ENCODE data around the gene KRT80.
A peak's percentile ranks its signal among the peaks of the same experiment; 100 is the strongest.

DNA sequence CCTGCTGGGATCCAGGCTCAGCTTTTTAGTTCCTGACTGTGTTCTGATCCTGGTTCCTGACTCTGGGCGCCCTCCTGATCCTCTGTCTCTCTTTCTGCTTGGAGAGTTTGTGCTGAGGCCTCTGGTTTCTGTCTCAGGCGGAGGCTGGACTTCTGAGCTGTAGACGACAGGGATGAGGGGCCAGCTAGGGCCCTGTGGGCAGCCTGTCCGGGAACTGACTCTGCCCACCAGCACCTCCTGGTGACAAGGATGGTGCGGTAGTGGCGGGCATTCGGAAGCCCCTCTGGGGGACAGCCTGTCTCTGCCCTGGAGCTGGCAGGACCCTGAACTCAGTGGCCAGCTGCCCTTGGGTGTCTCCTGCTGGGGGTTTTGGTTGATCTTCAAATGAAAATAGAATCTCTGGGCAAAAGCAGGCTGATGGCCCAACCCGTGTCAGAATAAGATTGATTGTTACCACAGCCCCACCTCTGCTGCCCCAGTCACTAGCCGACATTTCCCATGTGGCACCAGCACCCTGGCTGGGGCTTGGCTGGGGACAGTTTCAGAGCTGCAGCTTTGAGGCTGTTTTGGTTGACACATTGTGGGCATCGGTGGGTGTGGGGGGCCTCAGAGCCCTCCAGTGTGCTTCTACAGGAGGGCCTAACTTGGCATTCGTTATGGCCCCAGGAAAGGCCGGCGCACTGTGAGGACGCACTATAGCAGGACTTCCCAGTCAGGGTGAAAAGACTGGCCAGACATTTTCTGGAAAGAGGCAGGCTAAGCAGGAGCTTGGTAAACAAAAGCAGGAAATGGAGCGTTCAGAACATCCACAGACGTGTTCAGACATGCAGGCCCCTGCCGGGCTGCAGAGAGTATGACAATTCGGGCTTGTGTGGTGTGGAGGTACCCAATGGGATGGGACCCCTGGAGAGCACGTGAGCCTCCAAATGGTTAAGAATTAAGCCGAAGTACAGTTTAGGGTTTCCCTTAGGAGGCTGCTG is 16.2 kb downstream of the KRT80 start:
- TF ChIP-seq CTCF (IDR thresholded peaks at IDR 0.05) (peak in 1 of 4 experiments; percentile 10), POLR2A (IDR thresholded peaks at IDR 0.05) (no peak)
